Sigmoid colon (tissue), 7 donors: ENCODE data around the gene SLC15A3. TPM values are rescaled to one million over a fixed set of nuclear protein-coding genes. Genes with fewer than 3 reads are reported as not detected.

ENCODE experiments used
- DNase-seq: peaks from one replicate; pipeline ENCODE4 v3.0.0-alpha.2; 2019
- H3K27ac ChIP-seq, 4 donors: fragments of 200-600 bp; sonication (generic); one replicate each; pipeline ENCODE4 v1.5.1; 2016 to 2019; ENCODE audit warnings: mild to moderate bottlenecking in 1 of 4
- H3K27me3 ChIP-seq, 3 donors: fragments of 200-600 bp; sonication (generic); one replicate each; pipeline ENCODE4 v1.5.1; 2019; ENCODE audit warnings: mild to moderate bottlenecking in 1 of 3
- H3K36me3 ChIP-seq, 4 donors: fragments of 200-600 bp; sonication (generic); one replicate each; pipeline ENCODE4 v1.5.1; 2016 to 2019
- H3K4me1 ChIP-seq, 4 donors: fragments of 200-600 bp; sonication (generic); one replicate each; pipeline ENCODE4 v1.5.1; 2017 to 2019
- H3K4me3 ChIP-seq, 4 donors: fragments of 200-600 bp; sonication (generic); one replicate each; pipeline ENCODE4 v1.5.1; 2017 to 2019; ENCODE audit warnings: mild to moderate bottlenecking in 2 of 4, moderate library complexity in 1 of 4
- H3K9me3 ChIP-seq, 4 donors: fragments of 200-600 bp in 3 of 4; sonication (generic) in 3 of 4; one replicate each; pipeline versions ENCODE4 v1.5.1 to v1.6.1; 2013 to 2019
- CTCF ChIP-seq, 4 experiments: fragments of 450-650 bp in 3 of 4; fragments of 200-600 bp in 1 of 4; IDR thresholded peaks; one replicate each; pipeline ENCODE4 v1.5.1; 2016 to 2019; ENCODE audit warnings: antibody characterized with exemption in 4 of 4, mild to moderate bottlenecking in 3 of 4, moderate library complexity in 2 of 4
- EP300 ChIP-seq, 4 donors: sonication (generic); formaldehyde crosslinking; IDR thresholded peaks; one replicate each; pipeline ENCODE4 v1.6.1; 2017; ENCODE audit warnings: antibody characterized with exemption in 4 of 4
- POLR2A ChIP-seq, 2 donors: fragments of 450-650 bp; IDR thresholded peaks; one replicate each; pipeline ENCODE4 v1.6.1; 2016; ENCODE audit warnings: antibody characterized with exemption in 2 of 2, mild to moderate bottlenecking in 2 of 2, moderate library complexity in 2 of 2
- POLR2AphosphoS5 ChIP-seq, 4 donors: sonication (generic); formaldehyde crosslinking; IDR thresholded peaks; one replicate each; pipeline ENCODE4 v1.6.1; 2017; ENCODE audit warnings: antibody characterized with exemption in 4 of 4
- WGBS, 2 donors: extraction: QIAGEN DNeasy Blood & Tissue Kit; methylation state at CpG; one replicate each; pipeline ENCODE4 v1.1.7; 2013; 5-methylcytosine and 5-hydroxymethylcytosine counted together
- intact Hi-C: fragments of 100-400 bp; cut with DNase I; formaldehyde crosslinking; loops from one replicate; pipeline ENCODE4 v1.15.1; 2023
- polyA plus RNA-seq, 3 donors: library from polyadenylated mRNA; stranded (reverse); fragments of 200-250 nt; gene quantifications; one replicate each; pipeline ENCODE4 v1.2.3, GENCODE V29; 2013
- total RNA-seq, 4 donors: library from RNA; depleted of rRNA; stranded (reverse); fragments of >200 nt; gene quantifications; one replicate each; pipeline ENCODE4 v1.1.0, GENCODE V29; 2016
- donor health status: healthy with polysubstance abuse.
- donor health status: Bipolar disorder and iron deficiency.
- donor health status: healthy.

SLC15A3 gene
- total and polyA plus RNA-seq, 7 donors = 12.8 to 43.9 (median 21.3) TPM

GRCh38 chr11:60942219-60942618 lies 9.8 kb downstream of the SLC15A3 start:
- Histone ChIP-seq H3K4me3 (no peak overlapping the region), H3K36me3 (peaks cover 11 to 84% (median 24%) of the 10 kb centered on the region in 4 donors), H3K4me1 (peaks cover 0 to 7% (median 2%) of the 10 kb centered on the region in 4 donors), H3K27me3 (no peaks in the 10 kb centered on the region), H3K27ac (no peak overlapping the region), H3K9me3 (no peaks in the 10 kb centered on the region)
- intact Hi-C loops = no loop called here
- WGBS, 2 donors = 86 to 98% methylated on average over 4 of the region's 4 CpGs
- TF ChIP-seq POLR2A (IDR thresholded peaks at IDR 0.05) = no peak
- TF ChIP-seq POLR2AphosphoS5 (IDR thresholded peaks at IDR 0.05) = no peak
- no peak for TF ChIP-seq EP300 (IDR thresholded peaks at IDR 0.05)
- no peak for TF ChIP-seq CTCF (IDR thresholded peaks at IDR 0.05)
- no peak for DNase-seq

GRCh38 chr11:60941371-60942119 lies 10.4 kb downstream of the SLC15A3 start:
- no peak for DNase-seq
- Histone ChIP-seq H3K27me3 (no peaks in the 10 kb centered on the region), H3K9me3 (no peaks in the 10 kb centered on the region), H3K36me3 (peaks cover 11 to 82% (median 24%) of the 10 kb centered on the region in 4 donors), H3K27ac (no peak overlapping the region), H3K4me3 (no peak overlapping the region), H3K4me1 (peaks cover 0 to 7% (median 4%) of the 10 kb centered on the region in 4 donors)
- TF ChIP-seq EP300 (IDR thresholded peaks at IDR 0.05) (no peak), CTCF (IDR thresholded peaks at IDR 0.05) (no peak), POLR2AphosphoS5 (IDR thresholded peaks at IDR 0.05) (no peak), POLR2A (IDR thresholded peaks at IDR 0.05) (no peak)
- intact Hi-C loops = no loop called here
- 77 to 90% methylated on average over 6 of the region's 6 CpGs for WGBS, 2 donors

GRCh38 chr11:60939855-60940254 lies 12.1 kb downstream of the SLC15A3 start:
- H3K4me1 ChIP-seq = peaks cover 0 to 7% (median 4%) of the 10 kb centered on the region in 4 donors
- DNase-seq = no peak
- TF ChIP-seq EP300 (IDR thresholded peaks at IDR 0.05) = no peak
- TF ChIP-seq POLR2A (IDR thresholded peaks at IDR 0.05) = no peak
- TF ChIP-seq POLR2AphosphoS5 (IDR thresholded peaks at IDR 0.05) = no peak
- TF ChIP-seq CTCF (IDR thresholded peaks at IDR 0.05) = no peak
- intact Hi-C loops = no loop called here
- H3K36me3 ChIP-seq = peaks cover 11 to 67% (median 24%) of the 10 kb centered on the region in 4 donors
- H3K27ac ChIP-seq = no peak overlapping the region
- no peaks in the 10 kb centered on the region for H3K27me3 ChIP-seq
- H3K9me3 ChIP-seq = no peaks in the 10 kb centered on the region
- 63 to 66% methylated on average over 2 of the region's 2 CpGs for WGBS, 2 donors
- no peak overlapping the region for H3K4me3 ChIP-seq

GRCh38 chr11:60939301-60939700 lies 12.7 kb downstream of the SLC15A3 start:
- Histone ChIP-seq H3K27me3 (no peaks in the 10 kb centered on the region), H3K36me3 (peaks cover 11 to 62% (median 22%) of the 10 kb centered on the region in 4 donors), H3K27ac (no peak overlapping the region), H3K4me1 (peaks cover 0 to 7% (median 4%) of the 10 kb centered on the region in 4 donors), H3K4me3 (no peak overlapping the region), H3K9me3 (no peaks in the 10 kb centered on the region)
- DNase-seq = no peak
- intact Hi-C loops = no loop called here
- TF ChIP-seq POLR2A (IDR thresholded peaks at IDR 0.05) (no peak), CTCF (IDR thresholded peaks at IDR 0.05) (no peak), POLR2AphosphoS5 (IDR thresholded peaks at IDR 0.05) (no peak), EP300 (IDR thresholded peaks at IDR 0.05) (no peak)
- 94 to 95% methylated on average over 7 of the region's 7 CpGs for WGBS, 2 donors
